ENCODE measurements around the gene KCNG2. TPM values are rescaled to one million over a fixed set of nuclear protein-coding genes. Genes with fewer than 3 reads are reported as not detected.

KCNG2 gene
- total RNA-seq, 4 donors from 2014 or later = 0.44 TPM; not detected in 3

- TF ChIP-seq, protein P1, sequence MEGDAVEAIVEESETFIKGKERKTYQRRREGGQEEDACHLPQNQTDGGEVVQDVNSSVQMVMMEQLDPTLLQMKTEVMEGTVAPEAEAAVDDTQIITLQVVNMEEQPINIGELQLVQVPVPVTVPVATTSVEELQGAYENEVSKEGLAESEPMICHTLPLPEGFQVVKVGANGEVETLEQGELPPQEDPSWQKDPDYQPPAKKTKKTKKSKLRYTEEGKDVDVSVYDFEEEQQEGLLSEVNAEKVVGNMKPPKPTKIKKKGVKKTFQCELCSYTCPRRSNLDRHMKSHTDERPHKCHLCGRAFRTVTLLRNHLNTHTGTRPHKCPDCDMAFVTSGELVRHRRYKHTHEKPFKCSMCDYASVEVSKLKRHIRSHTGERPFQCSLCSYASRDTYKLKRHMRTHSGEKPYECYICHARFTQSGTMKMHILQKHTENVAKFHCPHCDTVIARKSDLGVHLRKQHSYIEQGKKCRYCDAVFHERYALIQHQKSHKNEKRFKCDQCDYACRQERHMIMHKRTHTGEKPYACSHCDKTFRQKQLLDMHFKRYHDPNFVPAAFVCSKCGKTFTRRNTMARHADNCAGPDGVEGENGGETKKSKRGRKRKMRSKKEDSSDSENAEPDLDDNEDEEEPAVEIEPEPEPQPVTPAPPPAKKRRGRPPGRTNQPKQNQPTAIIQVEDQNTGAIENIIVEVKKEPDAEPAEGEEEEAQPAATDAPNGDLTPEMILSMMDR (IDR thresholded peaks at IDR 0.05; ENCODE audit: low read depth) = no peak
These were observed 9.6 kb upstream of the KCNG2 start for GRCh38 chr18:79787865-79788733.

GRCh38 chr18:79788734-79789085 is 9.0 kb upstream of the KCNG2 start:
- TF ChIP-seq, protein P1 (IDR thresholded peaks at IDR 0.05; ENCODE audit: low read depth) = no peak

DNA sequence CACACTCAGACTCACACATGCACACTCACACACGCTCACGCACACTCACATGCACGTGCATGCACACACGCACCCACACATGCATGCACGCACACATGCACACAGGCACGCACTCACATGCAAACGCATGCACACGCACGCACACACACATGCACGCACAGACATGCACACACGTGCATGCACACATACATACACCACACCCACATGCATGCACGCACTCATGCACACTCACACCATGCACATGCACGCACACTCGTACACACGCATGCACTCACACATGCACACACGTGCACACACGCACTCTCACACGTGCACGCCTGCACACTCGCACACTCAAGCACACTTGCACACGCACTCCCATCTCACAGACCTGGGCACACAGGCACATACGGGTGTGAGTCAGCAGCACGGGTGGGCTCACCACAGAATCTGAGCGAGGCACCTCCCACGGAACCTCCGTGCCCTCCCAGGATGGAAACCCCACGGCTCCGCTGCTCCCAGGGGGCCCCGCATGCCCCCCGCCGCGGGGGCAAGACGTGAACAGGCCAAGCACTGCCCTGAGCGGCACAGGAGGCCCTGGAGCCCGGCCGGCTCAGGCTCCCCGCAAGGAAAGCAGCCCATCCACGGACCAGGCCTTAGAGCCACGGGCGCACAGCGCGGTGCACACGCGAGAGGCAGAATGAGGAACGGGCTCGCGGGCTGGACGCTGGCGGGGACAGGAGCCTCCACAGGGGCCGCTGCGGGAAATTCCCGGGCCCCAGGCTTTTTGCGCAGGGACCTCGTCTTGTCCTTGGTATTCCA is 8.4 kb upstream of the KCNG2 start:
- TF ChIP-seq, protein P1 (IDR thresholded peaks at IDR 0.05; ENCODE audit: low read depth) = no peak

DNA sequence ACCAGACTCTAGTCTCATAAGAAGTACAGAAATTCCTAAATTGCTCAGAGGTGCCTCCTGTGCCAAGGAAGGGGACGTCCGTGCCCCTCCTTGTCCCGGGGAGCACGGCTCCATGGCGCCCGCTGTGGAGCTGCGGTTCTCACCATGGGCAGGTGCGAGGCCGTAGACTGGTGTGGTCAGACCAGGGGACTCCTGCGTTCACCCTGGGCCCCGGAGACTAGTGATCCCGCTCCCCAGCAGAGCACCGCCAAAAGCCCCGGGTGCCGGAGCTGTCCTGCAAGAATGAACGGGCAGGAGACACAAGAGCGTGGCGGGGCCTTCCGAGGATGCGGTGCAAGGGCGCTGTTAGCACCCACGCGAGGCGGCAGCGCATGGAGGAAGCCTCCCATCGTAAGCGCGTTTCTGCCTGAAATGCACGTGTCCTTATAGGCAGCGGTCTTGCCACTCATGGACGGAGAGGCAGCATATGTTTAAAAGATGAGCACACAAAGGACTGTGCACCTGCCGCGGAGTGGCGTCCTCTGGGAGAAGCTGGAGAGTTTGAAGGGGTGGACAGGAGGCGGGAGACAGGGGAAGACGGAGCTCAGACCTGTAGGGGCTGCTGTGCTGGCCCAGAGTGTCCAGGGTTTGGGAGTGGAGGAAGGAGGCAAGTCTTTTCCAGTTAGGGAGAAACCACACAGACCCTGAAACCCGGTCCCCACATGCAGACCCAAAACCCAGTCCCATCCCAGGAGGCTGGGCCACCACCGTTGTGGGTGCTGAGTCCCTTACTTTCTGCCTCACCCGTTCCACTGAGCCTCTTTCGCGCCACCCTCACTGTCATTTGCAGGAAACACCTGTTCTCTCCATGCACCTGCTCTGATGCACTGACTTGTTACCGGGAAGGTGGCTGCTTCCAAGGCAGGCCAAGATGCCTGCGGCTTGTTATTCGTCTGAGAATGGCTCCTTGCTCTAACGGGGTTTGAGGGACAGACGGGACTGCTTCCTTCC is 7.5 kb upstream of the KCNG2 start:
- TF ChIP-seq, protein P1 (IDR thresholded peaks at IDR 0.05; ENCODE audit: low read depth) = no peak

DNA sequence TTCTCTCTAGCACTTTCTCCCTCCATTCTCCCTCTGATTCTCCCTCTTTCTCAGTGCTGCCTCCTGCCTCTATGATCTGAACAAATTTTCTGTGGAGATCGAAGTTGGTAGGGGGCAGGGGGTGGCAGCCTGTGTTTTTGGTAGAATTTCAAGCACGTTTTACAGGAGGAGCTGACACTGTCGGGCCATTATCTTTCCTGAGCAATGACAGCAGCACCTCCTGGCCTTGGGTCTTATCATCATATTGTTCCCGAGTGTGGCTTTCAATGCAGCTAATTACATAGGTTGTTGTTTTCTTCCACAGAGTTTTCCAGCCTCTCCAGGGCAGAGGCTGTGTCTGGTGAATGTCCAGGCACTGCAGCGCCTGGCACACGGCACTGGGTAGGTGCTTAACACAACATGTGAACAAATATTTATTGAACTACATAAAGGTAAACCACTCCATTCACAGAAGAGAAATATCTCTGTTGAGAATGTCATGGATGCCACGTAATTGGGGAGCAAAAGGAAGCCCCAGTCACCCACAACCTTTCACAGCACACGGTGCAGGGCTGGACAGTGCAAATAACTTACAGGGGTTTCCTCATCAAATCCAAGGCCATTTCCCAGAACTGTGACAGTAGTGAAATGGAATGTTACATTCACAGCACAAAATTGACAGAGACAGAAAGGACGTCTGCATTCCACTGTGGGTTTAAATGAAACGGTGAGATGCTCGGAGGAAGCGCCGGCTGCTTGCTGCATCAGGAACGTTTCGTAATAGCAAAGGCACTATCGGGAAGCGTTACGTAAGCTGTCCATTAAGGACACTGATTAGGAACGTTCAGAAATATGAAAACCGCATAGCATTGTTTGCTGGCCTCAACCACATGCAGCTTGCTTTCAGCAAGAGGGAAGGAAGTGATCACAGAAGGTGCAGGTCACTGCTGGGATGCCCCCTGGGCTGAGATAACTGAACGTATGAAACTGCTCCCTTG is 6.5 kb upstream of the KCNG2 start:
- TF ChIP-seq, protein P1 (IDR thresholded peaks at IDR 0.05; ENCODE audit: low read depth) = no peak
